ENCODE results near the gene ELMOD1. TPM values are rescaled to one million over a fixed set of nuclear protein-coding genes. Genes with fewer than 3 reads are reported as not detected.

Gene ELMOD1
- total RNA-seq, 2 donors from 2014 or later: not detected

DNA sequence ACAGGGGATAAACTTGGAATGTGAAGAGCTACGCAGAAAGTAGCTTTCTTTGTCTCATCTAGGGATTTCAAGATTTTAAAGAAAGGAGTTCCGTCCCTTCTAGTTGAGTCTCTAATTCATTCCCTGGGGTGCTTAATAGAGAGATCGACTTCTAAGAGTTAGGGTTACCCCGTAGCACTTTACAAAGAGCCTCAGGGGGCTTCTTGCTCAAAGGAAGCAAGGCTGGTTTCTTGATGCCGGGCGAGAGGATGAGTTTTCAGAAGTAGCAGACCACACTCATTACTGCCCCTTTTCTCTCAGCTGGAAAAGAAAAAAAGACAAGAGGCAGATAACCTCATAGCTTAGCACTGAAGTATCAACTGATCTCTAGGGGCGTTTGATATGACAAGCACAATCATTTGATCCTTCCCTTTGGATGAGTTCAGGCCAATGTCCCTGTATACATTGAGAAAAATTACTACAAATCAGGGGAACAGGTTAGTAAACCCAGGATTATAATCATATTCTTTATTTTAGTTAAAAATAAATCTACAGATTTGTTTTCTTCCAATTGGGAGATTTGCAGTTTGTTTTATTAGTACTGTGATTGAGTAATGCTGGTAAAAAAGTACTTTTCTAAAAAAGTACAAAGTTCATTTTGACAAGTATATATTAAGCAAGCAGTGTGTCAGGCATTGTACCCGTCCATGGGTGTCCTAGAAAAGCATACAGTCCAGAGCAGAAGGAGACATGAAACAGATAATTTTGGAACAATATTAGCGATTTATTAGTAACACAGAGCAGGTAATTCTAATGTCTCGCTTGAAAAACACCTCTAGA is 18.7 kb downstream of the ELMOD1 start:
- no peak for ATAC-seq
- no peaks in the 10 kb centered on the region for H3K9me3 ChIP-seq
- no peak overlapping the region for H3K4me3 ChIP-seq
- TF ChIP-seq, protein P1, sequence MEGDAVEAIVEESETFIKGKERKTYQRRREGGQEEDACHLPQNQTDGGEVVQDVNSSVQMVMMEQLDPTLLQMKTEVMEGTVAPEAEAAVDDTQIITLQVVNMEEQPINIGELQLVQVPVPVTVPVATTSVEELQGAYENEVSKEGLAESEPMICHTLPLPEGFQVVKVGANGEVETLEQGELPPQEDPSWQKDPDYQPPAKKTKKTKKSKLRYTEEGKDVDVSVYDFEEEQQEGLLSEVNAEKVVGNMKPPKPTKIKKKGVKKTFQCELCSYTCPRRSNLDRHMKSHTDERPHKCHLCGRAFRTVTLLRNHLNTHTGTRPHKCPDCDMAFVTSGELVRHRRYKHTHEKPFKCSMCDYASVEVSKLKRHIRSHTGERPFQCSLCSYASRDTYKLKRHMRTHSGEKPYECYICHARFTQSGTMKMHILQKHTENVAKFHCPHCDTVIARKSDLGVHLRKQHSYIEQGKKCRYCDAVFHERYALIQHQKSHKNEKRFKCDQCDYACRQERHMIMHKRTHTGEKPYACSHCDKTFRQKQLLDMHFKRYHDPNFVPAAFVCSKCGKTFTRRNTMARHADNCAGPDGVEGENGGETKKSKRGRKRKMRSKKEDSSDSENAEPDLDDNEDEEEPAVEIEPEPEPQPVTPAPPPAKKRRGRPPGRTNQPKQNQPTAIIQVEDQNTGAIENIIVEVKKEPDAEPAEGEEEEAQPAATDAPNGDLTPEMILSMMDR (IDR thresholded peaks at IDR 0.05): no peak
- no peak for TF ChIP-seq POLR2A (IDR thresholded peaks at IDR 0.05)
- H3K4me1 ChIP-seq: no peaks in the 10 kb centered on the region
- 64% methylated on average over 10 of the region's 10 CpGs for WGBS, 2 donors
- no peaks in the 10 kb centered on the region for H3K36me3 ChIP-seq (replicated peaks in 1 of 2; ENCODE audit: insufficient read depth in 1 of 2, low read depth in 2 of 2)
- no peak for DNase-seq
- intact Hi-C loops (cut with DNase I): no loop called here
- no peak overlapping the region for H3K27ac ChIP-seq
- H3K27me3 ChIP-seq: no peaks in the 10 kb centered on the region

DNA sequence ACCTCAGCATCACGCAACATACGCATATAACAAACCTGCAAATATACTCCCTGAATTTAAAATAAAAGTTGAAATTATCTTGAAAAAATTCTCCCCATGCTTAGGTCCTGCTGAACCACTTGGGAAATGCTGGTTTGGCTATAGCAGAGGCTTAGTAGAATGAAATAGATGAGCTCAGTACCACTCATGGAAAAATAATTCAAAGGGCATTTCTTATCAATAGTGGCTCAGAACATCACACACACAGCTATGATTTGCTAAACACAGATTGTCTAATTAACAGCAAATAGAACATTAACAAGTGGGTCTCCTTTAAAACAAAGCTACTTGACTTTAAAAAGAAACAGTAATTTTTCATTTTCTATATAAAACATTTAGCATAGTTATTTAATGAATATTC is 21.5 kb downstream of the ELMOD1 start:
- Histone ChIP-seq H3K27ac (no peak overlapping the region), H3K36me3 (replicated peaks in 1 of 2; ENCODE audit: insufficient read depth in 1 of 2, low read depth in 2 of 2) (no peaks in the 10 kb centered on the region), H3K27me3 (no peaks in the 10 kb centered on the region), H3K4me1 (no peaks in the 10 kb centered on the region), H3K4me3 (no peak overlapping the region), H3K9me3 (no peaks in the 10 kb centered on the region)
- no peak for TF ChIP-seq POLR2A (IDR thresholded peaks at IDR 0.05)
- TF ChIP-seq, protein P1 (IDR thresholded peaks at IDR 0.05): no peak
- intact Hi-C loops (cut with DNase I): no loop called here
- 95 to 98% methylated on average over 2 of the region's 2 CpGs for WGBS, 2 donors
- ATAC-seq (no peak), DNase-seq (no peak)

DNA sequence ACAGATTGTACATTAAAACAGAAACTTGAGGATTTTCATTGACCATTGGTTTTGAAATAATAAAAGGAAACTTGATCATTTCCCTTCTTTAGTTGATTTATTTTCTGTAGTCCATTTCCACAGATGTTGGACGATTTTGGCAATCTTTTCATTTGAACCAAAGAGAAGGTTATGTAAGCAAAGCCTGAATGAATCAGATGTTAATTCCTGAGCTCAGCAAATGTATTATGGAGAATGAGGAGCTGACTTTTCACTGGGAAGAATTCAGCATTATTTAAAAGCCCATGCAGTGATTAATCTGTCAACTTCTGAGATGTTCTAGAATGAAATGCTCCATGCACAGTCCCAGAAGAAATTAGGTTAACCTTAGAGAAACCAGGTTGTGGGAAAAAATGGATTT is 29.0 kb downstream of the ELMOD1 start:
- Histone ChIP-seq H3K27ac (no peak overlapping the region), H3K9me3 (no peaks in the 10 kb centered on the region), H3K4me3 (no peak overlapping the region), H3K27me3 (no peaks in the 10 kb centered on the region), H3K4me1 (no peaks in the 10 kb centered on the region), H3K36me3 (replicated peaks in 1 of 2; ENCODE audit: insufficient read depth in 1 of 2, low read depth in 2 of 2) (no peaks in the 10 kb centered on the region)
- ATAC-seq (no peak), DNase-seq (no peak)
- intact Hi-C loops (cut with DNase I): no loop called here
- TF ChIP-seq, protein P1 (IDR thresholded peaks at IDR 0.05): no peak
- no peak for TF ChIP-seq POLR2A (IDR thresholded peaks at IDR 0.05)
- WGBS, 2 donors: 21 to 23% methylated on average over 1 of the region's 1 CpG

DNA sequence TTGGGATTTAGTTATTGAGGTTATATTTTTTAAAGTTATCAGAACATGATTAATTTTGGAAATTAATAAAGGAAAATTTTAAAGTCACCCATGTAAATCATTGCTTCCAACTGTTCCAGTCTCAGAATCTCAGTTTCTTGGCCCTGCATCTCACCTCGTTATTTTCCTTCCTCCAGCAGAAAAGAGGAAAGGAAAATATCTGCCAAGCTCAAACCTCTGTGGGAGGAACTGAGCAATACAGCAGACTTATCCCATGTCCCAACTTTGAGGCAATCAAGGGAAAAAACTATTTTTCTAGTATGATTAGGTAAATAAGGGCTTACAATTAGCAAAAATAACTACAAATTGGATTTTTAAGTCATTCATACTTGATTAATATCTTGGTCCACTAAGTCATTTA is 30.1 kb downstream of the ELMOD1 start:
- Histone ChIP-seq H3K4me3 (no peak overlapping the region), H3K36me3 (replicated peaks in 1 of 2; ENCODE audit: insufficient read depth in 1 of 2, low read depth in 2 of 2) (no peaks in the 10 kb centered on the region), H3K27ac (no peak overlapping the region), H3K9me3 (no peaks in the 10 kb centered on the region), H3K27me3 (no peaks in the 10 kb centered on the region), H3K4me1 (no peaks in the 10 kb centered on the region)
- TF ChIP-seq POLR2A (IDR thresholded peaks at IDR 0.05): no peak
- TF ChIP-seq, protein P1 (IDR thresholded peaks at IDR 0.05): no peak
- intact Hi-C loops (cut with DNase I): no loop called here
- 63 to 74% methylated on average over 1 of the region's 1 CpG for WGBS, 2 donors
- no peak for ATAC-seq
- no peak for DNase-seq

DNA sequence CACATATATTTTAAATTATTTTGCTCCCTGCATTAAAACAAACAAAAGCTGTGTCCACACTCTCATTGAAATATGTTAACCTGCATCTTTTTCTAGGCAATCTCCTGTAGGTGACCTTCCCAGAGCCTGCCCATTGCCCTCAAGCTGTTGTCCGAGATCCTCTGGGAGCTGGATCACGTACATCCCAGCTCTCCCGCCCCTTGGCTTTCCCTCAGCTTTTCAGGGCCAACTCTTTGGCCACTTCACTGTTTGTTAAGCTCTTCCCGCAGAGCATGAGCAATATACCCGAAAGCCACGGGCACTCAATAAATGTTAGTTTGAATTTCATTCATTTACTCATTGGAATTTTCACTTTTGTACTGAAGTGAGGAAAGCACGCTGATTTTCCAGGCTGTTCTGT is 32.2 kb downstream of the ELMOD1 start:
- H3K36me3 ChIP-seq (replicated peaks in 1 of 2; ENCODE audit: insufficient read depth in 1 of 2, low read depth in 2 of 2): no peaks in the 10 kb centered on the region
- no peak for TF ChIP-seq POLR2A (IDR thresholded peaks at IDR 0.05)
- TF ChIP-seq, protein P1 (IDR thresholded peaks at IDR 0.05): no peak
- 77% methylated on average over 7 of the region's 7 CpGs for WGBS, 2 donors
- DNase-seq (no peak), ATAC-seq (no peak)
- no peaks in the 10 kb centered on the region for H3K4me1 ChIP-seq
- H3K27me3 ChIP-seq: no peaks in the 10 kb centered on the region
- intact Hi-C loops (cut with DNase I): no loop called here
- no peak overlapping the region for H3K4me3 ChIP-seq
- H3K9me3 ChIP-seq: no peaks in the 10 kb centered on the region
- H3K27ac ChIP-seq: no peak overlapping the region
